ENCODE results near the gene CA6.
"Not testable (repeated sequence)": the region's sequence is repeated elsewhere in the genome, so short reads cannot be mapped to it uniquely, and the experiment has no call there.

The CA6 gene

GRCh38 chr1:8945568-8945967 is at the start of gene CA6:
Gene CA6, plus strand, starts transcription at chr1:8945868. Its CDS starts 19 bp downstream, at chr1:8945887.
- DNase-seq (ENCODE audit: low read depth): no peak

GRCh38 chr1:8896775-8897174 is 48.9 kb upstream of the CA6 start:
- DNase-seq (ENCODE audit: low read depth): not testable (repeated sequence)

- DNase-seq (ENCODE audit: low read depth): not testable (repeated sequence)
Observed at GRCh38 chr1:8897505-8897904, 48.2 kb upstream of the CA6 start.

GRCh38 chr1:8898418-8898817 is 47.2 kb upstream of the CA6 start:
- not testable (repeated sequence) for DNase-seq (ENCODE audit: low read depth)

- DNase-seq (ENCODE audit: low read depth): no peak
Observed at GRCh38 chr1:8899046-8899445, 46.6 kb upstream of the CA6 start.

GRCh38 chr1:8900684-8901083 is 45.0 kb upstream of the CA6 start:
- not testable (repeated sequence) for DNase-seq (ENCODE audit: low read depth)

GRCh38 chr1:8902765-8903164 is 42.9 kb upstream of the CA6 start:
- no peak for DNase-seq (ENCODE audit: low read depth)

- DNase-seq (ENCODE audit: low read depth): no peak
Observed at GRCh38 chr1:8903410-8903809, 42.3 kb upstream of the CA6 start.

- DNase-seq (ENCODE audit: low read depth): no peak
Observed at GRCh38 chr1:8903908-8904650, 41.6 kb upstream of the CA6 start.

GRCh38 chr1:8905582-8906191 is 40.0 kb upstream of the CA6 start:
- DNase-seq (ENCODE audit: low read depth): no peak

GRCh38 chr1:8908388-8909151 is 37.1 kb upstream of the CA6 start:
- no peak for DNase-seq (ENCODE audit: low read depth)

GRCh38 chr1:8910331-8910730 is 35.3 kb upstream of the CA6 start:
- DNase-seq (ENCODE audit: low read depth): no peak

GRCh38 chr1:8910914-8911313 is 34.8 kb upstream of the CA6 start:
- DNase-seq (ENCODE audit: low read depth): no peak

GRCh38 chr1:8911416-8912309 is 34.0 kb upstream of the CA6 start:
- DNase-seq (ENCODE audit: low read depth): no peak

- no peak for DNase-seq (ENCODE audit: low read depth)
Observed at GRCh38 chr1:8913457-8913856, 32.2 kb upstream of the CA6 start.

- DNase-seq (ENCODE audit: low read depth): no peak
Observed at GRCh38 chr1:8914466-8914865, 31.2 kb upstream of the CA6 start.

- DNase-seq (ENCODE audit: low read depth): no peak
Observed at GRCh38 chr1:8915446-8915845, 30.2 kb upstream of the CA6 start.

GRCh38 chr1:8917536-8917935 is 28.1 kb upstream of the CA6 start:
- not testable (repeated sequence) for DNase-seq (ENCODE audit: low read depth)

GRCh38 chr1:8922962-8923361 is 22.7 kb upstream of the CA6 start:
- no peak for DNase-seq (ENCODE audit: low read depth)

- no peak for DNase-seq (ENCODE audit: low read depth)
Observed at GRCh38 chr1:8925406-8925805, 20.3 kb upstream of the CA6 start.

- no peak for DNase-seq (ENCODE audit: low read depth)
Observed at GRCh38 chr1:8925960-8926359, 19.7 kb upstream of the CA6 start.
